D721Med (cell line): ENCODE measurements around the gene RUNDC1.
A peak's percentile ranks its signal among the peaks of the same experiment; 100 is the strongest.

Experiments used
- DNase-seq: peaks from one replicate; pipeline ENCODE4 v3.0.0; 2011; ENCODE audit warnings: low spot score; ENCODE audit not compliant: insufficient read length
- FAIRE-seq: peaks from 2 replicates; lab custom pipeline; 2011; peaks lifted over from hg19 to GRCh38; lab: Jason Lieb, UNC
- TF ChIP-seq, protein P1 (sequence below): IDR thresholded peaks from 2 replicates; pipeline ENCODE4 v1.5.1; 2012; ENCODE audit warnings: mild to moderate bottlenecking, control low read depth; ENCODE audit not compliant: insufficient read depth; ENCODE audit errors: missing control alignments

RUNDC1 gene

DNA sequence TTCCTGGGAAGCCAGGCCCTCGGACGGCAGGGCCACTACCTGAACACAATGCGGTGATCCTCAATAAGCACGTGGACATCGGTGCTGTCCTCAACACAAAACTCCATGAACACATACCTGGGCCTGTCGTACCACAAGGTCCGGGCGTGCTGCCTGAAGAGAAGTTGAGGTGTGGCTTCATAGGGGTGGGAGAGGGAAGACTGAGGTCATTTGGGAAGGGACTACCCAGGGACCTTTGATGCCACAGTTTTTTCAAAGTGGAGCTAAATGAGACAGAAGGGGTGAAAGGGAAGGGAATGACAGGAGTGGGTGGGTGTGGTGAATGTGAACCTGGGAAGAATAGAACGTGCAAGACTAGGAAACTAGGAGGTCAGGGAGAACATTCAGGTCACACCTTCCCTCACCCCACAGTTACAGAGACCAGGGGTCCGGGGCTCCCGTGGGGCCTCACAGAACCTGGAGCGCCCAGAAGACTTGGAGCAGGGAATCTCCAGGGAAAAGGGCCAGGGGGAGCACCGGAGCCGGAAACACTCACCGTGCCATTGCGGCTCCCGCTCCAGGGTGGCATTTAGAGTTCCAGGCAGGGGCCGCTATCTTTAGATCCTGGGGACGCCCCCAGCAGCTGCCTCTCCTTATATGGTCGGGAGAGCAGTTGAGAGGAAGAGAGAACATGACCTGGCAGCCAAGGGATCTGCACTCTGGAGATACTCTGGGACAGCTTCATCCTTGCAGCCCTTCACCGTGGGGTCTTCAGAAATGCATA, 673 bp upstream of the RUNDC1 start, which contains the start of gene PTGES3L:
PTGES3L (minus strand) TSS at position 570 of the 763 bp plus-strand sequence; CDS start at position 543, 27 bp downstream.
- FAIRE-seq (no peak), DNase-seq (peak; percentile 57)
- TF ChIP-seq, protein P1, sequence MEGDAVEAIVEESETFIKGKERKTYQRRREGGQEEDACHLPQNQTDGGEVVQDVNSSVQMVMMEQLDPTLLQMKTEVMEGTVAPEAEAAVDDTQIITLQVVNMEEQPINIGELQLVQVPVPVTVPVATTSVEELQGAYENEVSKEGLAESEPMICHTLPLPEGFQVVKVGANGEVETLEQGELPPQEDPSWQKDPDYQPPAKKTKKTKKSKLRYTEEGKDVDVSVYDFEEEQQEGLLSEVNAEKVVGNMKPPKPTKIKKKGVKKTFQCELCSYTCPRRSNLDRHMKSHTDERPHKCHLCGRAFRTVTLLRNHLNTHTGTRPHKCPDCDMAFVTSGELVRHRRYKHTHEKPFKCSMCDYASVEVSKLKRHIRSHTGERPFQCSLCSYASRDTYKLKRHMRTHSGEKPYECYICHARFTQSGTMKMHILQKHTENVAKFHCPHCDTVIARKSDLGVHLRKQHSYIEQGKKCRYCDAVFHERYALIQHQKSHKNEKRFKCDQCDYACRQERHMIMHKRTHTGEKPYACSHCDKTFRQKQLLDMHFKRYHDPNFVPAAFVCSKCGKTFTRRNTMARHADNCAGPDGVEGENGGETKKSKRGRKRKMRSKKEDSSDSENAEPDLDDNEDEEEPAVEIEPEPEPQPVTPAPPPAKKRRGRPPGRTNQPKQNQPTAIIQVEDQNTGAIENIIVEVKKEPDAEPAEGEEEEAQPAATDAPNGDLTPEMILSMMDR = no peak

DNA sequence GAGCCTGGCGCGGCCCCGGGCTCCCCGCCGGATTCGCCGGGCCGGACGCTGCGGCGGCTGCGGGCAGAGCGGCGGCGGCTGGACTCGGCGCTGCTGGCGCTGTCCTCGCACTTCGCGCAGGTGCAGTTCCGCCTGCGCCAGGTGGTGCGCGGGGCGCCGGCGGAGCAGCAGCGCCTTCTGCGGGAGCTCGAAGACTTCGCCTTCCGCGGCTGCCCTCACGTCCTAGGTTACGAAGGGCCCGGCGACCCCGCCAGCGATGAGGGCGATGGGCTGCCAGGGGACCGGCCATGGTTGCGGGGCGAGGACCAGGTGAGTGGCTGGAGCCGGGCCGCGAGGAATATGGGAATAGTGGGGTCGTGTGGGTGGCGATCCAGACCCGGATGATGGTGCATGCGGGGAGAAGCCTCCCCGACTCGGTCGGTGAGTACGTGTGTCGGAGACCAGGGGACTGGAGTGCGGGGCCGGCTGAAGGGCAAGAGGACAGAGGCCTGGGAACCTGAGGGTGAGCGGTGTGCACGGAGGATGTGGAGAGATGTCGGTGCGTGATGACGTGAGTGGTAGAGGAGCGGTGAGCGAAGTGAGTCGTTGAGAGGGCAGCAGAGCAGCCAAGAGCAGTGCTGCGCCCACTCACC, 517 bp downstream of the RUNDC1 start:
- FAIRE-seq (no peak), DNase-seq (no peak)
- TF ChIP-seq, protein P1 = peak; percentile 19

DNA sequence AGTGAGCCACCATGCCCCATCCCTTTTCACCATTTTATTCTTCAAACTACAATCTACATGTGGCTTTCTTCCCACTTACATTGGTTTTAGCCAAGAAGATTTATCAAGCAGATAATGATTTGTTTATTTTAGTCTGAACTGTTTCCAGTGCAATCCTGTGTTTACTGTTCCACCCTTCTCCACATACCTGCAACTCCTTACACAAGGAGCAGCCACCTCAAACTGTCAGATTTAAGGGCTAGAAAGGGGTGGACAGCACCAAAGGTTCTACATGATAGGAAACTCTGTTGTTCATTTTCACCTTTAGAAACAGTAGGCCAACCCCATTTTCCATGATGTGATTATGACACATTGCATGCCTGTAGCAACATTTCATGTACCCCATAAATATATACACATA, 1.9 kb downstream of the RUNDC1 start:
- TF ChIP-seq, protein P1 = no peak
- no peak for FAIRE-seq

DNA sequence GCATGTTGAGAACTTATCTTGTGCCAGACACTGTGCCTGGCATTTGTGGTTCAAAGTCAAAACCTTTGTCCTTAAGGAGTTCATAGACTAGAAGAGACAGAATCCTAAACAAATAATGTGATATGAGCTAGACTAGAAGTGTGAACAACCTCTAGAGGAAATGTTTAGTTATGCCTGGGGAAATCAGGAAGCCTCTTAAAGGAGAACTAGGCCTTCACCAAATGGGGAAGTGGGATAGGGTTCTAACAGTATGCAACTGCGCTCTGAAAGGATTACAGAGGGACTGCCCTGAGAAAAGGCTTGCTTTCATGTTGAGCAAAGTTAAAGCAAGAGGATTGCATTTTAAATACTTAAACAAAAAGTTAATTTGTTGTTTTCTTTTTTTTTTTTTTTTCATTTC, 4.9 kb downstream of the RUNDC1 start:
- TF ChIP-seq, protein P1 = no peak
- FAIRE-seq (no peak), DNase-seq (no peak)

More for the DNA sequence above, 1.9 kb downstream of the RUNDC1 start:
- no peak for DNase-seq

DNA sequence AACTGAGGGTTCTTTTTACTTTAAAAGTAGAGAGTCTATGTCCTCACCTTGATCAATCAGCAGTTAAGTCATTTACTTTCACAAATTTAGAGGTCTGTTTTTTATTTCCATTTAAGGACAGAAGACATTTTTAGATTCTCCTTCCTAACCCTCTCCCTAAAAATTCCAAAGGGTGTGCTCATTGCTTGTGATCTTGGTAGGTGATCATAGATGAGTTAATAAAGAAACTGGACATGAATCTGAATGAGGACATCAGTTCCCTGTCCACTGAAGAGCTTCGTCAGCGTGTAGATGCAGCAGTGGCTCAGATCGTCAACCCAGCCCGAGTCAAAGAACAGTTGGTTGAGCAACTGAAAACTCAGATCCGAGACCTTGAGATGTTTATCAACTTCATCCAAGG, 8.8 kb downstream of the RUNDC1 start:
- DNase-seq = no peak
- FAIRE-seq = no peak
- TF ChIP-seq, protein P1 = no peak

DNA sequence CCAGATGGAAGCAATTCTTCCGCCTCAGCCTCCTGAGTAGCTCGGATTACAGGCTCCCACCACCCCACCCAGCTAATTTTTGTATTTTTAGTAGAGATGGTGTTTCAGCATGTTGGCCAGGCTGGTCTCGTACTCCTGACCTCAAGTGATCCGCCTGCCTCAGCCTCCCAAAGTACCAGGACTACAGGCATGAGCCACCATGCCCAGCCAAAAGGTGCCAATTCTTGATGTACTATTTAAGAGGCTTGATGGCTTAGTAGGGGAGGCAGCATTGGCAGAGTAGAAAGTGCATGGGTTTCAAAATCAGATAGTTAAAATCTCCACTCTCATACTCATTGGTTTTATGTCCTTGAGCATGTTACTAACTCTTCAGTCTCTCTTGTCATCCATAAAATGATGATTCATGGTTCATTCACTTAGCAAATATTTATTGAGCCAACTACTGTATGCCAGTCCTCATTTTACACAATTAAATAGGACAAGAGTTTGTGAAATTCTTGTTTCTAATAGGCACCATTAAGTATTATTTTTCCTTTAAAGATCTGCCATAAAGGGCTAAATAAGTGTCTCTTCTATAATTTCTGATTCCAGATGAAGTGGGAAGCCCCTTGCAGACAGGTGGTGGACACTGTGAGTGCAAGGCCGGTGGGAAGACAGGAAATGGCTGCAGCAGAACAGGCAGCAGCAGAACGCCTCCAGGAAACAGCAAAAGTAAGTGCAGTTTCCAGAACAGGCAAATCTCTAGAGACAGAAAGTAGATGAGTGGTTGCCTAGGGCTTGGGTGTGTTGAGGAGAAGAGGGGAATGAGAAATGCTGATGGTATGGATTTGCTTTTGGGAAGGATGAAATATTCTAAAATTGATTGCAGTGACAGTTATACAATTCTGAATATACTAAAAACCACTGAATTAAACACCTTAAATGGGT, 9.6 kb downstream of the RUNDC1 start:
- FAIRE-seq (no peak), DNase-seq (no peak)
- TF ChIP-seq, protein P1 = no peak
